Sciatic nerve (tissue), 2 donors: ENCODE measurements around the gene ABCG8. TPM values are rescaled to one million over a fixed set of nuclear protein-coding genes. Genes with fewer than 3 reads are reported as not detected.

Experiments used
- ATAC-seq: fragments of 200-7000 bp; cut with Tn5 transposase; one replicate; pipeline ENCODE4 v1.9.1; 2020; ENCODE audit warnings: mild to moderate bottlenecking, moderate library complexity
- DNase-seq: peaks from one replicate; pipeline ENCODE4 v3.0.0-alpha.2; 2020; ENCODE audit warnings: low spot score
- intact Hi-C: fragments of 100-400 bp; cut with DNase I; formaldehyde crosslinking; loops from one replicate; pipeline ENCODE4 v1.14.2; 2022
- total RNA-seq: library from RNA; stranded (reverse); fragmentation: NEBNext Ultra II Directional; extraction: Animal tissue kit (Norgen Biotek cat#: 25700); gene quantifications from one replicate; pipeline ENCODE4 v1.2.1, GENCODE V29; 2021
- donor health status: DM: no; HTN: no; CAD: no.
- donor health status: DM: no; HTN: no; CAD: no.

Gene ABCG8
- total RNA-seq, 1 donor from 2014 or later, result not detected

DNA sequence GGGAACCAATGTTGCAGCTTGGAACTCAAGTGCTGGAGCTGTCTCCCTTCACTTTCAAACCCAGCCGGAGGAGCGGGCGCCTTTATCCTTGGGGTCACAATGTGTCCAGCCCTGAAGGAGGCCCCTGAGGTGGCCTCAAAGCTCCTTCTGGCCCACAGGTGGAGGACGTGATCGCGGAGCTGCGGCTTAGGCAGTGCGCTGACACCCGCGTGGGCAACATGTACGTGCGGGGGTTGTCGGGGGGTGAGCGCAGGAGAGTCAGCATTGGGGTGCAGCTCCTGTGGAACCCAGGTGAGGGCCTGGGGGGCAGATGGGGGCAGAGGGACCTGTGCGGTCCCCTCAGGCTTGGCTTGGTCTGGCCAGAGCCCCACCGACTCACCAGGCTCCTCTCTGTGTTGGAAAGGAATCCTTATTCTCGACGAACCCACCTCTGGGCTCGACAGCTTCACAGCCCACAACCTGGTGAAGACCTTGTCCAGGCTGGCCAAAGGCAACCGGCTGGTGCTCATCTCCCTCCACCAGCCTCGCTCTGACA lies 13.5 kb downstream of the ABCG8 start:
- DNase-seq (no peak), ATAC-seq (peak; percentile 41)
- intact Hi-C loops, result no loop called here

DNA sequence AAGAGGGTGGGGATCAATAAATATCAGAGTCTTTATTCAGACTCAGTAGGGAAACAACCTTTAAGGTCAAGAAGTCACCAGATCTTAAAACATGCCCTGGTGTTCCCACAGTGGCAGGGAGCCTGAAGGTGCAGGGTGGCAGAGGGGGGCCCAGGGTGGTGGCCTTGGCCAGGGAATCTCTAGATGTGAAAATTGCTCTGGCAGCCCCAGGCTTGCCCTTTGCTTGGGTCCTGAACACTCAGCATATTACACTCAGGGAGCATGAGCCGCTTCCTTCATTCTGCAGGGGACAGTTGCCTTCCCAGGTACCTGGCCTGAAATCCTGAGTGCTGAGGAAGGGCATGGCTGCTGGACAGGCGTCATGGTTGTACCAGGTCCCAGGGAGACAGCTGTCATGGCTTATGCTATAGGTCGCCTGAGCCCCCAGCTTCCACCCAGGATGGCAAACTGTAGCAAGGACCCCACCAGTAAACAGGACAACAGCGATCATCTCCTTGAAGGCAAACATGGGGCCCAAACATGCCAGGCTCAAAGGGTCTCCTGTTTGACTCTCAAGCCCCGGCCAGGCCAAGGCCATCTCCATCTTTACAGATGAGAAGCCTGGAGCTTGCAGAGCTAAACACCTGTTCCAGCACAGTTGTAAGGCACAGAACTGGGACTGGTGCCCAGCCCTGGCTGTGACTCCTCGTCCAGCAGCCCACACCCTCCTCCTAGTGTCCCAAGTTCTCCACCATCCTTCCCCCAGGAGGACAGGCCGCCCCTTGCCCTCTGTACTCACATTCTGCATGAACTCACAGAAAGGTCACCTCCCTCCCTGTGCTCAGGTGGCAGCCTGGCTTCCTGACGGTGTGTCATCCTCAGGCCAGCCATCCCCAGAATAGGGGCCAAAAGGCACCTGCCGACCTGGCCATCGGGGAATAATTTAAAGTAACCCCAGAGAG lies 14.6 kb downstream of the ABCG8 start:
- intact Hi-C loops, result no loop called here
- DNase-seq, result no peak
- ATAC-seq, result no peak

DNA sequence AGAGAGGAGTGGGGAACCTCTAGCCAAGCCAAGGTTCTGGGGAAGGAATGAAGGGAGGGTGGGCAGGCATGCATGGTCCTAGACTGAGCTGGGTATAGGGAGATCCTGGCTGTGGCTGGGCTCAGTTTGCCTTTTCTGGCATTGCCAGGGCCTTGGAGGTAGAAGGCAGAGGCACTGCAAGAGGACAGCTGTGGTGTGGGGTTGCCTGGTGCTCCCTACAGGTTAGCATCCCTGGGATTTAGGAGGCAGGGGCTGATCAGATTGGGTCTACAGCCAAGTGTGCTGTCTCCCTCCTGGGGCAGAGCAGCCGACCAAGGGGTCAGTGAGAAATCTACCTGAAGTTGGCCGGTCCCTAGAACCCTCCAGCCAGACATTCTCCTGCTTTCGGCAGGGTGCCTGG lies 15.9 kb downstream of the ABCG8 start:
- intact Hi-C loops, result no loop called here
- DNase-seq (no peak), ATAC-seq (no peak)

GRCh38 chr2:43855292-43855691 lies 16.5 kb downstream of the ABCG8 start:
- no peak for ATAC-seq
- intact Hi-C loops, result no loop called here
- DNase-seq, result no peak

DNA sequence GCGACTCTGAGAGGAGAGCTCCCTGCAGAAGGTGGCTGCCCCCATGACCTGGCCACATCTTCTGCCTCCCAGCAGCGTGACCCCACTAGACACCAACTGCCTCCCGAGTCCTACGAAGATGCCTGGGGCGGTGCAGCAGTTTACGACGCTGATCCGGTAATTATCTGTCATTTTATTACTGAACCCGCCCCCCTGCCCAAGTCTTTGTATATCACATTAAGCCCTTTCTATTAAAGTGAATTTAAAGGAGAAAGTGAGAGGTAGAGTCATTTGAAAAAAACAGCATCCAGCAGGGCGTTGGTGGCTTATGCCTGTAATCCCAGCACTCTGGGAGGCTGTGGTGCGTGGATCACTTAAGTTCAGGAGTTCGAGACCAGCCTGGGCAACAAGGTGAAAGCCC lies 33.4 kb downstream of the ABCG8 start:
- DNase-seq (no peak), ATAC-seq (no peak)
- intact Hi-C loops, result no loop called here

GRCh38 chr2:43874776-43875451 lies 36.1 kb downstream of the ABCG8 start:
- DNase-seq, result no peak

GRCh38 chr2:43877782-43878464 lies 39.2 kb downstream of the ABCG8 start:
- intact Hi-C loops, result no loop called here
- DNase-seq (peak; percentile 74), ATAC-seq (peak; percentile 75)

More at GRCh38 chr2:43874776-43875451, 36.1 kb downstream of the ABCG8 start:
- no peak for ATAC-seq
- intact Hi-C loops, result no loop called here

GRCh38 chr2:43879261-43879660 lies 40.5 kb downstream of the ABCG8 start:
- intact Hi-C loops, result no loop called here
- ATAC-seq (no peak), DNase-seq (no peak)

DNA sequence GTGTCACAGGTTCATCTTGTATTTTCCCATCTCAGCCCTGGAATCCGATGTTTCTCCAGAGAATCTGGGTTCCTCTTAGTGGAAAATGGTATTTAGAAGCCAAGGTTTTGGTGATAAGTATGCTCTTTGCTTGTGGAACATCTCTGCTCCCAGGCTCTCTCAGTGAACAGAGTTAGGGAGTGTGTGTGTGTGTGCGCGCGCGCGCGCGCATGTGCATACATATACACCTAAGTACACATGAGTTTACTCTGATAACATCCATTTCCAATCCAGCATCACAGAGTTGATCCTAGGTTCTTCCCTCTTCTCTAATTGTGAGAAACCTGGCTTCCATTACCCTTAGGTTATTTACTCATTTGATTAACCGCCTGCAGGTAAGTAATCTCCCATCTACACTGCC lies 41.7 kb downstream of the ABCG8 start:
- DNase-seq, result no peak
- ATAC-seq, result no peak
- intact Hi-C loops, result no loop called here

GRCh38 chr2:43880952-43881351 lies 42.2 kb downstream of the ABCG8 start:
- intact Hi-C loops, result no loop called here
- DNase-seq (no peak), ATAC-seq (no peak)

- no peak for ATAC-seq
- no peak for DNase-seq
- intact Hi-C loops, result no loop called here
These were observed 43.5 kb downstream of the ABCG8 start for GRCh38 chr2:43882312-43882711.

DNA sequence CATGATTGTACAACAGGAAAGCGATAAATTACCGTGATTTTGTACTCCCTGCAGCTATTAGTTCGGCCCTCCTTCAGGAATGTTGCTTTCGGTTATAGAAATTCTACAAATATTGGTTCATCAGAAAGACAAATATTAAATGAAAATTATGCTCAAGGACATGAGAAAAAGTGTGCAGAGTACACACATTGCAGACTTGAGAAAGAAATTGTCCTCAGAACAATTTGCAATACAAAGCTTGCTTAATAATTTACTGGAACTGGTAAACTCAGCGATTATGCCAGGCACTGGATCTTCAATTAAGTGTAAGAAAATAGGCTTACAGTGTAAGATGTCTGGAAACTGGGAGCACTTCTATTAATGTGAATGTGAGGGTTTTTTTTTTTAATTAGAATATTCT lies 45.9 kb downstream of the ABCG8 start:
- intact Hi-C loops, result no loop called here
- no peak for ATAC-seq
- no peak for DNase-seq

DNA sequence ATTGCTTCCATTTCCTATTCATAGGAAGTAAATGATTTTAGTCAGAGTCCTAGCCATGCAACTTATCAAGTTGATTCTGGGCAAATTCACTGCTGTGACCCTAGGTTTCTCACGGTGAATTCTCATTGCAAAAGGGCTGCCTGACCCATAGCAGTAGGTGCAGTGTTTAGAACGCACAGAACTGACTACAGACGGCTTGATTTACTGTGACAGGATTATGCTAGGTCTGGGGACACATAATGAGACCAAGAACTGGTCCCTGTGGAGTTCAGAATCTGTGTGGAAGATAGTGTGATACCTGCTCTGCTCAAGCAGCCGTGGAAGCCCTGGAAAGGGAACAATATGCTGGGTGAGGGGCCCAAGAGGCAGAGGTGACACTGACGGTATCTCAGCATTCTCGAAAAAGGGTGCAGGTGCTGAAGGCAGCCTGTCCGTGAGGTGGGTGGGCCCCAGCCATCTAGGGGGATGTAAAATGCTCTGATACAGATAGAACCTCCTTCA lies 46.4 kb downstream of the ABCG8 start:
- no peak for DNase-seq
- intact Hi-C loops, result no loop called here

GRCh38 chr2:43887176-43887575 lies 48.4 kb downstream of the ABCG8 start:
- no peak for ATAC-seq
- no peak for DNase-seq
- intact Hi-C loops, result no loop called here

More for the DNA sequence above, 46.4 kb downstream of the ABCG8 start:
- no peak for ATAC-seq

GRCh38 chr2:43889416-43889815 lies 50.6 kb downstream of the ABCG8 start:
- intact Hi-C loops, result no loop called here
- no peak for ATAC-seq
- DNase-seq, result no peak

- DNase-seq (no peak), ATAC-seq (peak; percentile 17)
- intact Hi-C loops, result no loop called here
These were observed 52.1 kb downstream of the ABCG8 start for GRCh38 chr2:43890855-43891254.

DNA sequence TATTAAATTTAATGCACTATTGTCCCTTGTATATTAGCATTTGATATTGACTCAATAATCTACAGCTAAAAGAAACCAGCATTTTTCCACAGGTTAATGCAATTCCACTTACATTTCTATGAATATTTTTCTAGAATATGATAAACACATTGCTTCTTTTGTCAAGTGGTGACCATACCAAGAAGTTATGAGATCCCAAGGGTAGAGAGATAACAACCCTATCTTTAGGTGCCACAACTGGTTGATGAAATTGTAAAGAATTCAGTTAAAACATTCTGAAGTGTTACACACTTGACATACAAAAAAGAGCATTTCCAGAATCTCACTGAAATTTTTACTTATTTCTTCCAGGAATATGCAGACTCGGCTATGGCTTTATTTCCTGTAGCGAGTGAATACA lies 56.0 kb downstream of the ABCG8 start:
- intact Hi-C loops, result no loop called here
- ATAC-seq (no peak), DNase-seq (no peak)

GRCh38 chr2:43896906-43897305 lies 58.1 kb downstream of the ABCG8 start:
- intact Hi-C loops, result no loop called here
- DNase-seq, result no peak

DNA sequence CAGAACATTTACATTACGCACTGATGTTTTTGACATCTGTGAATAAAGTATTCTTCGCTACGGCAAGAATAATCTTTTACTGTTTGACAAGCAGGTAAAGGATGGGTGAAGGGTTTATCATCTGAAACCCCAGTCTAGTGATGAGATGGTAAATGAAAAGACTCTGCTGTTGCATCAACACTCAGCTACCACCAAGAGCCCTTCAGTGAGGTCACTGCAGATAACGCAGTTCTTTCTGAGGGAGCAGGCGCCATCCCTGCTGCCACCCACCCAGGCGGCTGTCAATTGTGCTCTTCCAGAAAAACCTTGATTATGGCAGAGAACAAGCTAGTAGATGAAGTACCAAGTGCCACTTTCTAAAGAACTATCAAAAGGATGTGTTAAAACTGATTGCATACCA lies 58.7 kb downstream of the ABCG8 start:
- ATAC-seq (no peak), DNase-seq (no peak)
- intact Hi-C loops, result no loop called here

More at GRCh38 chr2:43896906-43897305, 58.1 kb downstream of the ABCG8 start:
- ATAC-seq, result no peak
